ENCODE results near the gene IL1RAP. TPM values are rescaled to one million over a fixed set of nuclear protein-coding genes. Genes with fewer than 3 reads are reported as not detected.

Gene IL1RAP
- total RNA-seq, 1 donor from 2014 or later, result 4.4 TPM

DNA sequence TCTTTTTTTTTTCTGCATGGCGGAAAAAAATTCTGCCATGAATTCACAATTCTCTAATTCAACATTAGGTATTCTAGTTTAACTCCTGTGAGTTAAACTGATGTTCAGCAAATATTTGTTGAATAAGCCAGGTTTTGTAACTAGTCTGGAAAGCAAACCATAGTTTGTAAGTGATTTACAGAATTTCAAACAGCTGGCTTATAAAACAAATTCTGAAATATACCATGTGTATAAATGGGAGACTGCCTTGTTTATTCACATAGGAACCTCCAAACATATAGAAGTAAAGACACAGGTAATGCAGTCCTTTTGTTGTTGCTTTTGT lies 101.1 kb downstream of the IL1RAP start:
- Mint-ChIP-seq H3K27ac (ENCODE audit: unreplicated experiment) (no peak overlapping the region), H3K9me3 (no peaks in the 10 kb centered on the region), H3K36me3 (ENCODE audit: low read depth) (no peaks in the 10 kb centered on the region), H3K27me3 (ENCODE audit: low read depth) (peaks cover 35% of the 10 kb centered on the region), H3K4me3 (no peak overlapping the region), H3K4me1 (peaks cover 21% of the 10 kb centered on the region)
- TF ChIP-seq, protein P1, sequence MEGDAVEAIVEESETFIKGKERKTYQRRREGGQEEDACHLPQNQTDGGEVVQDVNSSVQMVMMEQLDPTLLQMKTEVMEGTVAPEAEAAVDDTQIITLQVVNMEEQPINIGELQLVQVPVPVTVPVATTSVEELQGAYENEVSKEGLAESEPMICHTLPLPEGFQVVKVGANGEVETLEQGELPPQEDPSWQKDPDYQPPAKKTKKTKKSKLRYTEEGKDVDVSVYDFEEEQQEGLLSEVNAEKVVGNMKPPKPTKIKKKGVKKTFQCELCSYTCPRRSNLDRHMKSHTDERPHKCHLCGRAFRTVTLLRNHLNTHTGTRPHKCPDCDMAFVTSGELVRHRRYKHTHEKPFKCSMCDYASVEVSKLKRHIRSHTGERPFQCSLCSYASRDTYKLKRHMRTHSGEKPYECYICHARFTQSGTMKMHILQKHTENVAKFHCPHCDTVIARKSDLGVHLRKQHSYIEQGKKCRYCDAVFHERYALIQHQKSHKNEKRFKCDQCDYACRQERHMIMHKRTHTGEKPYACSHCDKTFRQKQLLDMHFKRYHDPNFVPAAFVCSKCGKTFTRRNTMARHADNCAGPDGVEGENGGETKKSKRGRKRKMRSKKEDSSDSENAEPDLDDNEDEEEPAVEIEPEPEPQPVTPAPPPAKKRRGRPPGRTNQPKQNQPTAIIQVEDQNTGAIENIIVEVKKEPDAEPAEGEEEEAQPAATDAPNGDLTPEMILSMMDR (conservative IDR thresholded peaks at IDR 0.05), result no peak
- no peak for DNase-seq (ENCODE audit: low read depth, low spot score)

DNA sequence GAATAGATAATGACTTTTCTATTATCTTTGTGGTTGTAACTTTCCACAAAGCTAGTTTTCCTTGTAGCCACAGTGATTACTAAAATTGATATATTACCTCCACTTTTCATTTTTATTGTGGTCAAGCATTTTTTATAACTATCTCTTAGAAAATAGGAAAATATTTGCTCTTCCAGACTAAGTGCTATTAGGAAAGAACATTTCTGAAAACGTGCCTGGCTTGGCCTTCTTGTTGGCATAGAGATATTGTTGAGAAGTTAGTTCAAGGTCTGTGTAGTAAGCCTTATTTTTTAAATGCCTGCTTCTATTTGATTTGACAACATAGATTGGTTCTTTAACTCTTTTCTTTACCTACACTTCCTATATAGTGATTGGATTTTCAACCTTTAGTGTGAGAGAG lies 101.7 kb downstream of the IL1RAP start:
- peaks cover 21% of the 10 kb centered on the region for H3K4me1 Mint-ChIP-seq
- DNase-seq (ENCODE audit: low read depth, low spot score), result no peak
- no peaks in the 10 kb centered on the region for H3K9me3 Mint-ChIP-seq
- no peaks in the 10 kb centered on the region for H3K36me3 Mint-ChIP-seq (ENCODE audit: low read depth)
- TF ChIP-seq, protein P1 (conservative IDR thresholded peaks at IDR 0.05), result no peak
- H3K4me3 Mint-ChIP-seq, result no peak overlapping the region
- no peak overlapping the region for H3K27ac Mint-ChIP-seq (ENCODE audit: unreplicated experiment)
- peaks cover 38% of the 10 kb centered on the region for H3K27me3 Mint-ChIP-seq (ENCODE audit: low read depth)

DNA sequence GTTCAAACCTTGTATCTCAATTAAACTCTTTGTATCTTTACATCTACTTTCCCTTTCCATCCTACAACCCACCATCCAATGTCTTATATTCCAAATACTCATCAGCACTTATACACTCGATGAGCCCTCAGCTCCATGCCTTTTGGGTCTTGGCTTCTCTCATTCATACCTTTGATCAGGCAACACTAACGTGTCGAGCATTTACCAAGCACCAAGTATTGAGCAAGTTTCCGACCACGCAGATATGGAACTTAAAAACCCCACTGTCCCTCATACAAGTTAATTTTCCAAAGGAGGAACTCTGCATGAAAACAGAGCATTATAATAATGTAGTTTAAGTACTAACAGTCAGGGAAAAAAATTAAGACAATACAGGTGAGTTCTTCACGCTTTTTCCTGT lies 102.8 kb downstream of the IL1RAP start:
- peaks cover 21% of the 10 kb centered on the region for H3K4me1 Mint-ChIP-seq
- H3K9me3 Mint-ChIP-seq, result no peaks in the 10 kb centered on the region

DNA sequence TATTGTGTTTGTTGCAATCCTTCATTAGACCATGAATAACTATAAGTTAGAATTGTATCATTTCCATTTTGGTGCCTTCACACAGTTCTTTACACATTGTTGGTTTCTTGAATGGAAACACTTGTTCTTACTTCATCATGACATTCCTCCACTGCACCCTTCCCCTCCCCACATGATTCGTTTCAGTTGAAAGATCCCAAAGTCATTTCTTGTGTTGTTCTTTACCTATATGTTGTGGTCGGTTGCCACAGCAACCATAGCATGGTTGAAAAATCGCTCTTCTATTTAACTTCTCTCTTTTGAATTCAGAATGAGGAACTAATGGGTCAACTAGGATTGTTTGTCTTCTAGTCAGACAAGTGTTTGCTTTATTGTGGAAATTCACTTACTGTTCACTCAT lies 103.3 kb downstream of the IL1RAP start:
- no peaks in the 10 kb centered on the region for H3K36me3 Mint-ChIP-seq (ENCODE audit: low read depth)
- peaks cover 21% of the 10 kb centered on the region for H3K4me1 Mint-ChIP-seq
- peak overlapping the region; percentile 0 for H3K27ac Mint-ChIP-seq (ENCODE audit: unreplicated experiment)
- peaks cover 44% of the 10 kb centered on the region for H3K27me3 Mint-ChIP-seq (ENCODE audit: low read depth)
- H3K4me3 Mint-ChIP-seq, result no peak overlapping the region
- DNase-seq (ENCODE audit: low read depth, low spot score), result no peak
- no peaks in the 10 kb centered on the region for H3K9me3 Mint-ChIP-seq
- TF ChIP-seq, protein P1 (conservative IDR thresholded peaks at IDR 0.05), result no peak

More for the DNA sequence above, 102.8 kb downstream of the IL1RAP start:
- Mint-ChIP-seq H3K4me3 (no peak overlapping the region), H3K27me3 (ENCODE audit: low read depth) (peaks cover 41% of the 10 kb centered on the region), H3K27ac (ENCODE audit: unreplicated experiment) (no peak overlapping the region), H3K36me3 (ENCODE audit: low read depth) (no peaks in the 10 kb centered on the region)
- no peak for DNase-seq (ENCODE audit: low read depth, low spot score)
- TF ChIP-seq, protein P1 (conservative IDR thresholded peaks at IDR 0.05), result no peak

DNA sequence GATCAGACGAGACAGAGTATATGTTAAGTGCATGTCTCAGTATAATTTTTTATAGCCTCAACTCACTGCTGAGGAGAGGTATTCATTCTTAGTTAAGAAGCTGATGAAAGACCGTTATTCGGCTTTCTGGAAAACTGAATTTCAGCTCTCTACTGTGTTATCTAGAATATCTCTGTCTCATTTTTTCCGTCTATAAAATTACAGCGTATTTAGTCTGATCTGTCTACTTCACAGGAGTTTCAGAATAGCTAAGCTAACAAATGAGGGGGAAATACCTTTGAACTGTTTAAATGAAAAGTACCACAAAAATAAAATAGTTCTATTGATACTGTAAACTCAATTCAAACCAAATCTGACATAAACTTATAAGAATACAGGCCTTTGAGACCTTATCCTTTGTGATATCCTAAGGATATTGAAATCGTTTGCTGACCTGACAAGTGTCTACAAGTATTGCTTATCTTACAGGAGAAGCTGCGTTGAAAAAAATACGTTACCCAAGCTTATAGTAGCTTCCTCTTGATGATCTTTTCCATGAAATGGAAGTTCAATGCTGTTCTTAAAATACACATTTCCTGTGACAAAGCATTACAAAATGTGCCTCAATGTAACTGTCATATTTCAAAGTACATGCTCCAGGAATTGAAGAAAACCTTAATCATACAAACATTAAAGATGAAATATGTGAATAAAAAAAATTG lies 104.6 kb downstream of the IL1RAP start:
- H3K36me3 Mint-ChIP-seq (ENCODE audit: low read depth), result no peaks in the 10 kb centered on the region
- peaks cover 21% of the 10 kb centered on the region for H3K4me1 Mint-ChIP-seq
- H3K27ac Mint-ChIP-seq (ENCODE audit: unreplicated experiment), result no peak overlapping the region
- no peaks in the 10 kb centered on the region for H3K9me3 Mint-ChIP-seq
- no peak overlapping the region for H3K4me3 Mint-ChIP-seq
- H3K27me3 Mint-ChIP-seq (ENCODE audit: low read depth), result peaks cover 44% of the 10 kb centered on the region
- no peak for DNase-seq (ENCODE audit: low read depth, low spot score)
- TF ChIP-seq, protein P1 (conservative IDR thresholded peaks at IDR 0.05), result no peak
